HL-60 (cell line): ENCODE results near the gene RNU6-8.

Experiments
- POLR2AphosphoS5 ChIP-seq: IDR thresholded peaks from 2 replicates; pipeline ENCODE4 v1.6.1; 2012; ENCODE audit warnings: low read depth
- TF ChIP-seq, protein P1 (sequence below): IDR thresholded peaks from one replicate; pipeline ENCODE4 v1.5.1; 2011; ENCODE audit warnings: low read length, control low read depth, inconsistent platforms; ENCODE audit not compliant: insufficient read depth

DNA sequence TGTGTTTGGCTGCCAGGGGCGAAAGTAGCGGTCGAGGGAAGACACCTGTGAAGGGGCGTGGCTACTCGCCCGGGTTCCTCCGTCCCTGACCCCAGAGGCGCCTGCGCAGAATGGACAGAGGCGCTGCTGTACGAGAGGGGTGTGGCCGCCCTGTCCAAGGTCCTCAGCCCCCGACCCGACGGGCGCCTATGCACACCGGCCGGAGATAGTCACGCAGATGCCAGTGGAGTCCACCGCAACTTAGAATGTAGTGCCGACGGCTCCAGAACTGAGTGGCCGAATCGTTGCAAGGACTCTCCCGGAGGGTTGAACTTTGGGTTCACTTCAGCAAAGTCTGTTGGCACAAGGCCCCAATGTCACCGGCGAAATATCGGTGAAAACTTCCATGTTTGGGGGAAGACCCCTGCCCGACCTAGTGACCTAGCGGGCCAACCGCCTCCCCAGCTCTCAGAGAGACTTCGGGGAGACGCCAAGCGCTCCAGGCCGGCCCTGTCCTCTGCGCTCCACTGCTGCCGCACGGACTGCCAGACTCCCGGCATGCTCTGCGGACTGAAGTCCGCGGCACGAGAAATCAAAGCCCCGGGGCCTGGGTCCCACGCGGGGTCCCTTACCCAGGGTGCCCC is 1.8 kb downstream of the RNU6-8 start:
- TF ChIP-seq, protein P1, sequence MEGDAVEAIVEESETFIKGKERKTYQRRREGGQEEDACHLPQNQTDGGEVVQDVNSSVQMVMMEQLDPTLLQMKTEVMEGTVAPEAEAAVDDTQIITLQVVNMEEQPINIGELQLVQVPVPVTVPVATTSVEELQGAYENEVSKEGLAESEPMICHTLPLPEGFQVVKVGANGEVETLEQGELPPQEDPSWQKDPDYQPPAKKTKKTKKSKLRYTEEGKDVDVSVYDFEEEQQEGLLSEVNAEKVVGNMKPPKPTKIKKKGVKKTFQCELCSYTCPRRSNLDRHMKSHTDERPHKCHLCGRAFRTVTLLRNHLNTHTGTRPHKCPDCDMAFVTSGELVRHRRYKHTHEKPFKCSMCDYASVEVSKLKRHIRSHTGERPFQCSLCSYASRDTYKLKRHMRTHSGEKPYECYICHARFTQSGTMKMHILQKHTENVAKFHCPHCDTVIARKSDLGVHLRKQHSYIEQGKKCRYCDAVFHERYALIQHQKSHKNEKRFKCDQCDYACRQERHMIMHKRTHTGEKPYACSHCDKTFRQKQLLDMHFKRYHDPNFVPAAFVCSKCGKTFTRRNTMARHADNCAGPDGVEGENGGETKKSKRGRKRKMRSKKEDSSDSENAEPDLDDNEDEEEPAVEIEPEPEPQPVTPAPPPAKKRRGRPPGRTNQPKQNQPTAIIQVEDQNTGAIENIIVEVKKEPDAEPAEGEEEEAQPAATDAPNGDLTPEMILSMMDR = no peak
- TF ChIP-seq POLR2AphosphoS5 = no peak
